Cardiac muscle cell (in vitro differentiated cells and primary cell): ENCODE results near the gene RAE1. TPM values are rescaled to one million over a fixed set of nuclear protein-coding genes. Genes with fewer than 3 reads are reported as not detected.
A peak's percentile ranks its signal among the peaks of the same experiment; 100 is the strongest.

Experiments
- DNase-seq, 2 donors: peaks; one replicate each; pipeline versions ENCODE4 v3.0.0 to v3.0.0-alpha.2; 2010 to 2017; ENCODE audit warnings: low read depth in 1 of 2, low spot score in 1 of 2
- H3K27ac ChIP-seq: fragments of 200-600 bp; sonication (generic); 2 replicates; pipeline ENCODE4 v1.5.1; 2016
- H3K27me3 ChIP-seq: fragments of 200-600 bp; sonication (generic); 2 replicates; pipeline ENCODE4 v1.6.0; 2016; ENCODE audit warnings: control low read depth
- H3K36me3 ChIP-seq: fragments of 200-600 bp; sonication (generic); 2 replicates; pipeline ENCODE4 v1.5.1; 2016; ENCODE audit warnings: control low read depth
- H3K4me1 ChIP-seq: fragments of 200-600 bp; sonication (generic); 2 replicates; pipeline ENCODE4 v1.8.1; 2017; ENCODE audit warnings: low read depth, mild to moderate bottlenecking, mixed run types
- H3K4me3 ChIP-seq: fragments of 200-600 bp; sonication (generic); 2 replicates; pipeline ENCODE4 v1.5.1; 2016; ENCODE audit warnings: mild to moderate bottlenecking
- H3K9me3 ChIP-seq: fragments of 200-600 bp; sonication (generic); 2 replicates; pipeline ENCODE4 v1.5.1; 2017; ENCODE audit warnings: low read depth, mild to moderate bottlenecking, control low read depth
- CTCF ChIP-seq: IDR thresholded peaks from 2 replicates; pipeline ENCODE4 v1.5.1; 2012; ENCODE audit warnings: low read depth, mild to moderate bottlenecking, low read length
- polyA plus RNA-seq: library from polyadenylated mRNA; unstranded; fragments of >200 nt; fragmentation: Nextera tagmentation; extraction: Ambion mirVana; gene quantifications from 2 replicates; pipeline ENCODE4 v1.2.1, GENCODE V29; 2016
- total RNA-seq: library from RNA; depleted of rRNA; stranded (reverse); fragments of >200 nt; gene quantifications from 2 replicates; pipeline ENCODE4 v1.2.3, GENCODE V29; 2016

Gene RAE1
- total and polyA plus RNA-seq, 2 experiments from 2014 or later = 34.2 to 72.4 TPM

- H3K9me3 ChIP-seq = no peaks in the 10 kb centered on the region
- no peaks in the 10 kb centered on the region for H3K36me3 ChIP-seq
- H3K4me1 ChIP-seq = peaks cover 4% of the 10 kb centered on the region
- no peak overlapping the region for H3K4me3 ChIP-seq
- H3K27ac ChIP-seq = peak overlapping the region; percentile 17
- DNase-seq = no peak
- no peaks in the 10 kb centered on the region for H3K27me3 ChIP-seq
- no peak for TF ChIP-seq CTCF
Measured at GRCh38 chr20:57426831-57427230, 75.8 kb downstream of the RAE1 start.

GRCh38 chr20:57428324-57429158 is 77.5 kb downstream of the RAE1 start:
- H3K4me3 ChIP-seq = no peak overlapping the region
- H3K4me1 ChIP-seq = peaks cover 15% of the 10 kb centered on the region
- no peak overlapping the region for H3K27ac ChIP-seq
- DNase-seq = no peak
- H3K36me3 ChIP-seq = no peaks in the 10 kb centered on the region
- H3K27me3 ChIP-seq = no peaks in the 10 kb centered on the region
- no peaks in the 10 kb centered on the region for H3K9me3 ChIP-seq
- no peak for TF ChIP-seq CTCF

Other genes starting within 250 kb of the RAE1 start
- 213 and 276 TPM in 2 replicates for gene BMP7, start 84.6 kb upstream of the RAE1 start, total RNA-seq
- gene BMP7, start 84.6 kb upstream of the RAE1 start, polyA plus RNA-seq = 130 and 178 TPM in 2 replicates
- not detected in 2 replicates for gene SPO11, start 21.5 kb upstream of the RAE1 start, total RNA-seq
- gene SPO11, start 21.5 kb upstream of the RAE1 start, polyA plus RNA-seq = not detected in 2 replicates
- gene RBM38, start 40.1 kb downstream of the RAE1 start, total RNA-seq = 420 and 625 TPM in 2 replicates
- 404 and 626 TPM in 2 replicates for gene RBM38, start 40.1 kb downstream of the RAE1 start, polyA plus RNA-seq
- 0.09 TPM in 1 of 2 replicates, not detected in the other for gene CTCFL, start 173.9 kb downstream of the RAE1 start, total RNA-seq
- 0.09 TPM in 1 of 2 replicates, not detected in the other for gene CTCFL, start 173.9 kb downstream of the RAE1 start, polyA plus RNA-seq
- 0.04 and 1.6 TPM in 2 replicates for gene PCK1, start 209.9 kb downstream of the RAE1 start, total RNA-seq
- 0.64 TPM in 1 of 2 replicates, not detected in the other for gene PCK1, start 209.9 kb downstream of the RAE1 start, polyA plus RNA-seq